SK-N-SH treated with all-trans-retinoic acid at 6 μM for 48 hours (cell line): ENCODE data around the gene SLC25A17.

Experiments used
- ARNTL ChIP-seq: fragments of 450-650 bp; formaldehyde crosslinking; IDR thresholded peaks from 2 replicates; pipeline ENCODE4 v1.5.0; 2020; ENCODE audit warnings: low read depth, mild to moderate bottlenecking, moderate library complexity, borderline replicate concordance
- CREB5 ChIP-seq: fragments of 250-450 bp; sonication (Bioruptor Pico); IDR thresholded peaks from 2 replicates; pipeline ENCODE4 v1.5.1; 2020; ENCODE audit warnings: low read depth, mild to moderate bottlenecking, moderate library complexity
- CSDC2 ChIP-seq: fragments of 250-450 bp; sonication (Bioruptor Pico); IDR thresholded peaks from 2 replicates; pipeline ENCODE4 v1.5.0; 2020; ENCODE audit warnings: mild to moderate bottlenecking, moderate library complexity
- CSRNP3 ChIP-seq: fragments of 250-450 bp; sonication (Bioruptor Pico); IDR thresholded peaks from 2 replicates; pipeline ENCODE4 v1.5.1; 2021; ENCODE audit warnings: mild to moderate bottlenecking, moderate library complexity
- ESRRG ChIP-seq: fragments of 250-450 bp; sonication (Bioruptor Pico); IDR thresholded peaks from 2 replicates; pipeline ENCODE4 v1.6.1; 2021; ENCODE audit warnings: mild to moderate bottlenecking
- TOX ChIP-seq: fragments of 250-450 bp; sonication (Bioruptor Pico); IDR thresholded peaks from 2 replicates; pipeline ENCODE4 v1.8.0; 2021; ENCODE audit warnings: mild to moderate bottlenecking, moderate library complexity, borderline replicate concordance
- TSHZ2 ChIP-seq: fragments of 250-450 bp; sonication (Bioruptor Pico); IDR thresholded peaks from 2 replicates; pipeline ENCODE4 v1.5.0; 2020; ENCODE audit warnings: mild to moderate bottlenecking, moderate library complexity
- ZC3H10 ChIP-seq: fragments of 250-450 bp; sonication (Bioruptor Pico); IDR thresholded peaks from 2 replicates; pipeline ENCODE4 v1.5.1; 2021; ENCODE audit warnings: mild to moderate bottlenecking, moderate library complexity
- ZFP30 ChIP-seq: fragments of 450-650 bp; formaldehyde crosslinking; IDR thresholded peaks from 2 replicates; pipeline ENCODE4 v1.5.0; 2022; ENCODE audit warnings: mild to moderate bottlenecking, moderate library complexity
- ZNF70 ChIP-seq: fragments of 450-650 bp; formaldehyde crosslinking; IDR thresholded peaks from 2 replicates; pipeline ENCODE4 v1.5.0; 2020; ENCODE audit warnings: mild to moderate bottlenecking, moderate library complexity
- ZNF8 ChIP-seq: fragments of 450-650 bp; formaldehyde crosslinking; IDR thresholded peaks from 2 replicates; pipeline ENCODE4 v1.5.0; 2020; ENCODE audit warnings: mild to moderate bottlenecking, moderate library complexity

GRCh38 chr22:40834619-40835018, 15.5 kb upstream of the SLC25A17 start:
- TF ChIP-seq TSHZ2 = no peak
- no peak for TF ChIP-seq ZNF8
- TF ChIP-seq CSDC2 (CRISPR knock-in tag) = no peak
- TF ChIP-seq CREB5 (CRISPR knock-in tag) = no peak
- no peak for TF ChIP-seq ZFP30 (CRISPR knock-in tag)
- TF ChIP-seq ZC3H10 (CRISPR knock-in tag) = no peak
- TF ChIP-seq ARNTL = no peak
- TF ChIP-seq TOX (CRISPR knock-in tag) = no peak
- no peak for TF ChIP-seq ESRRG
- TF ChIP-seq ZNF70 = no peak
- TF ChIP-seq CSRNP3 (CRISPR knock-in tag) = no peak
